ENCODE measurements around the gene MFN1.

MFN1 gene

GRCh38 chr3:179421500-179421899 is 74.0 kb downstream of the MFN1 start:
- in situ Hi-C loops (cut with MboI; ENCODE audit: low sequenced_read_pairs), result no loop called here

- in situ Hi-C loops (cut with MboI; ENCODE audit: low sequenced_read_pairs), result no loop called here
Observed at GRCh38 chr3:179425075-179425474, 77.6 kb downstream of the MFN1 start.

- in situ Hi-C loops (cut with MboI; ENCODE audit: low sequenced_read_pairs), result no loop called here
Observed at GRCh38 chr3:179428876-179429548, 81.5 kb downstream of the MFN1 start.

GRCh38 chr3:179430277-179430870 is 82.9 kb downstream of the MFN1 start:
- in situ Hi-C loops (cut with MboI; ENCODE audit: low sequenced_read_pairs), result no loop called here

DNA sequence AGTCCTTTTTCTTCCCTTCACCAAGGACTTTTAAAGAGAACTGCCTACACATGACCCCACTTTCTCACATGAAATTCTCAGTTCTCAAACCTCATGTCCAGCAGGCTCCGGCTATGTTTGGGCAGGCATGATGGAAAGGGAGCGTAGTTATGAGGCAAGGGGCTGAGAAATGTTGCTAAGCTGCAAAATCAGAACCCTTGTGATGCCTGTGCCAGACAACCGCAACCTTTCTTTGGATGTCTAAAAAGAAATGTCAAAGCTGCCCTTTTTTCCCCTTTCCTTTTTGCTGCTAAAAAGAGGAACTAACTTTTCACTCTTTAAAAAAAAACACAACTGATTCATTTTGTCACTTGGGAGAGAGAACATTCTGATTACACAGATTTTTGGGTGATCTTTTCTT is 84.5 kb downstream of the MFN1 start:
- in situ Hi-C loops (cut with MboI; ENCODE audit: low sequenced_read_pairs), result no loop called here

DNA sequence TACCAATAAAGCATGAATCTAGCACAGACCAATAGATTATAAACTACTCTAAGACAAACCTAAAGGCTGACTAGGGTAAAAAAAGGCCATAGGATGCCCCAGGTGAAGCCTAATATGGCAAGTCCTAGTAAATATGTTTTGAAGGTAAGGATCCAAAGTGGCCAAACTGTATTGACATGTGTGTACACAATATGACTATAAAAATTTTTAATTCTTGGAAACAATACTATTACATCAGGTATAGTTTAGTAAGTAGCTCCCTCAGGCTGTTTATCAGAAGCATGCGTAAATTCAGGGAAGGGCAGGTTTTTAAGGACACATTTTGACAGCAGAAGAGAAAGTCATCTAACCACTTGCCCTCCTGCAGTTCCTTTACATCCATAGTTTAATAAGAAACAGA is 84.9 kb downstream of the MFN1 start:
- in situ Hi-C loops (cut with MboI; ENCODE audit: low sequenced_read_pairs), result no loop called here

GRCh38 chr3:179436517-179436916 is 89.0 kb downstream of the MFN1 start:
- in situ Hi-C loops (cut with MboI; ENCODE audit: low sequenced_read_pairs), result no loop called here

DNA sequence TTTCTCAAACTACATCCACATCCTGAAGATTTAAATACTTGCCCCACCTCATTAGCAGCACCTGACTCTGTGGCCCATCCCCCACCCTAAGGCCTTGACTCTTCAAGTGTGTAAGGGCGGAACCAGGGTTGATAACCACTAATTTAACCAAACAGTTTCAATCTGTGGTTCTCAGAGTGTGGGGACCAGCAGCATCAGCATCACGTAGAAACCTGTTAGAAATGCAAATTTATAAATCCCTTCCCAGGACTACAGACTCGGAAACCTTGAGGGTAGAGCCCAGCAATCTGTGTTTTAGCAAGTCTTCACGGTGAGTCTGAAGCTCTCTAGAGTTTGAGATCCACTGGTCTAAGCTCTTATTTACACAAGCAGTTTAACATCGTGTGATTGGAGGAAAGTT is 91.3 kb downstream of the MFN1 start:
- in situ Hi-C loops (cut with MboI; ENCODE audit: low sequenced_read_pairs), result no loop called here

Data from HL-60/S4 (cell line).